IMR-90 (cell line): ENCODE measurements around the gene CYTH1.

Experiments
- RCOR1 ChIP-seq: IDR thresholded peaks from 2 replicates; pipeline ENCODE4 v1.6.1; 2012; ENCODE audit warnings: mild to moderate bottlenecking, low read length, improper control_type of control experiment; ENCODE audit not compliant: insufficient replicate concordance
- RFX5 ChIP-seq: IDR thresholded peaks from 2 replicates; pipeline ENCODE4 v1.8.0; 2012; ENCODE audit warnings: low read depth, mild to moderate bottlenecking, low read length, moderate library complexity
- SMC3 ChIP-seq: fragments of 150-350 bp; IDR thresholded peaks from 2 replicates; pipeline ENCODE4 v1.6.1; 2016; ENCODE audit warnings: low read depth, mild to moderate bottlenecking, antibody characterized with exemption, low read length, moderate library complexity

DNA sequence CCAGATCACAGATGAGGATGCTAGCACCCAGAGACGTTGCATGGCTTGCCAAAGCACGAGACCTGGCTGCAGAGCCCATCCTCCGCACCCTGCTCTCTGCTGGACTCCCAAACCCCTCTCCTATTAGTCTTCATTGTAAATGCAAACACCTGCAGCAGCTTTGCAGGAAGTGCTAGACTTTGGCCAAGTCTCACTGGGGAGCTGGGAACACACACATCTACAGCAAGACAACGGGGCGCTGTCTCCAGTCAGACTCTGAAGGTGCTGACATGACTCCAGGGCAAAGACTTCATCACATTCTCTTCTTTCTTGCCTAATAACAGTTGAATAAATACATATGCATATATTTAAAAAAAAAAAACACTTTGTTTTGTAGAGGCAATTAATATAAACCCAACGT, 43.8 kb downstream of the CYTH1 start:
- TF ChIP-seq SMC3 (no peak), RCOR1 (no peak), RFX5 (no peak)
